DMS 273 (cell line): ENCODE data around the gene BRS3.

Experiments
- DNase-seq: peaks from one replicate; lab custom pipeline; 2025; ENCODE audit not compliant: unreplicated experiment; lab: John Stamatoyannopoulos, UW

The BRS3 gene

DNA sequence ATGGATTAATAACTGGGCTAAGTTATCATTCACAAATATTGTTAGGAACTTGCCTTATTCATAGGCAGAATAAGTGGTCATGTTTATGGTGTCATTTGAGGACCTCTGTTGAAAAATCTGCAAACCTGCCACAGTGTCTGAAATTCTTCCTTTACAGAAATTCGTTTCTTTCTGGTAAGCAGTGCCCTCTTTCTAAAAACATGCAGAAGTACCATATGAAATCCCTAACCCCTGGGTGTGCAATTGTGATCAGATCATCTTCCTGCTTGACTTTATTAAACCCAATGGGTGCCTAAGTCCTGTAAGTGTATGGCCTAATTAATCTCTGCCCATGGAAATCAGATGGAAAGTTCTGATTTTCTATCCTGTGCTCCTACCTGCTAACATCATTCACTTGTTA, 5.3 kb downstream of the BRS3 start:
- peak; percentile 11 for DNase-seq

DNA sequence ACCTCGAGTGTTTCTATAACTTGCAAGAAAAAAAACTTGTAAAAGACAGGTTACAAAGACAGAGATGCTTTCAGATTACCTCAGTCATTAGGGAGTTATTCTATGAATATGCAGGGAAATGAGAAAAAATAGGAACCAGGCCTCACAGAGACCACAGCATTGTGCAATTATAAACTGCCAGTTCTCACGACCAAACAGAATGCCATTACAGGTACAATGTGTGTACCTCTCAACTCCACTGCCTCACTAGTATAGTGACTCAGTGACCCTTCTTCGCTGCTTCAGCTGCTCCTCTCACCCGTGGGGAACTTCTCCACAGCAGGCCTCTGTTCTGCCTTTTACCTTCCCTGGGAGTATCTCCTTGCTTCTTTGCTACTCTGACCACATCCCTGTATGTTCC, 7.3 kb downstream of the BRS3 start:
- no peak for DNase-seq

- DNase-seq = no peak
These were observed 8.5 kb downstream of the BRS3 start for GRCh38 chrX:136496186-136496763.

GRCh38 chrX:136496764-136497555, 9.2 kb downstream of the BRS3 start:
- peak; percentile 97 for DNase-seq

GRCh38 chrX:136497556-136498052, 9.9 kb downstream of the BRS3 start, which contains the start of gene HTATSF1:
TSS of gene HTATSF1 (plus strand) at chrX:136497592. CDS start at chrX:136497685, 93 bp downstream.
- peak; percentile 71 for DNase-seq

DNA sequence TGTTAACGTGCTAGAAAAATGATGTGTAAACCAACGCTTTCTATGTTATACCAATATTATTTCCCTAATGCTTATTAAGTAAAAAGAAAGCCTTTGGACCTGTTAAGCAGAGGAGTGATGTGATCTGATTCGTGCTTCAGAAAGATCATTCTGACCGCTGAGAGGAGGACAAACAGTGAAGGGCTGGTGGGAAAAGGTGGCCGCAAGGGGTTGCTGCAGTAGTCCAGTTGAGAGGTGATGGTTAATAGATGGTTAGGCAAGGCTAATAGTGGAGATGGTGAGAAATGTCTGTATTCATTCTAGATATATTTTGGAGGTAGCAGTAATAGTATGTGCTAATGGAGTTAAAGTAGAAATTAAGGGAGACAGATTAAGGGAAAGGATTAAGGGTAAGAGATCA, 31.3 kb downstream of the BRS3 start:
- DNase-seq = no peak

DNA sequence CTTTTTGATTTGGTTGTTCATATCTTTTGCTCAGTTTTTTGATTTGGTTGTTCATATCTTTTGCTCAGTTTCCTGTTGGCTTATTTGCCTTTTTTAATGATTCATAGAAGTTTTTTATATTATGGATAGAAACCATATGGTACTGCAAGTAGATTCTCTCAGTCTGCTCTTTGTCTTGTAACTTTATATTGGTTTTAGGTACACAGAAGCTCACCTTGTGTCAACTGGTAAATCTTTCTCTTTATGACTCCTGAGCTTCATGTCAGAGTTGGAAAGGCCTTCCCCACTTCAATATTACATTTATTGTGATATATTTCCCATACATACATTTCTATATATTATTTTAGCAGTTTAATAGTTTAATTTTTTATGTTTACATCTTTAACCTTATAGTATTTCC, 36.0 kb downstream of the BRS3 start:
- DNase-seq = no peak

- peak; percentile 73 for DNase-seq
These were observed 38.2 kb downstream of the BRS3 start for GRCh38 chrX:136525738-136526606.

DNA sequence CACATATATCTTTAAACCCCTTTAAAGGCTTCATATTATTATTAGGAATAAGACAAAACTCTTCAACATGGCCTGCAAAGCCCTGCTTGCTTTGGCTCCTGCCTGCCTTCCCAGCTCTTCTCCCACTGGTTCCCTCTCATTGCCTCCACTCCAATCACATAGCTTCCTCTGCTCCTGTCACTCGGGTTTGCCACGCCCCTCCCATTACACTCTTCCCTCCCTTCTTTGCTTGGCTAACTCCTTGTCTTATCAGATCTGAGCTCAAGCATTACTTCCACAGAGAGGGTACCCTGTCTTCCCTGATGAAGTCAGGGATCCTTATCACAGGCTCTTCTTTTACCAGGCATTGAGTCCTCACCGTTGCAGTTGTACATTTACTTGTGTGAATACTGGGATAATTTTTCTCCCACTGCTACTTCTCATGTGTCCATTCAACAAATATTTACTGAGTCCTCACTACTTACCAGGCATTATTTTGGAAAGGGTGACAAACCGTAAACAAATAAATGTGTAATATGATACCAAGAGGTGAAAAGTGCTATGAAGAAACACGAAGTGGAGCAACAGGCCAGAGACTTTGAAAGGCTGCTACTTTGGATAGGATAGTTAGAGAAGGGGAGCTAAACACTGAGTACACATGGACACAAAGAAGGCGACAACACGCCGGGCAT, 41.0 kb downstream of the BRS3 start:
- peak; percentile 18 for DNase-seq

DNA sequence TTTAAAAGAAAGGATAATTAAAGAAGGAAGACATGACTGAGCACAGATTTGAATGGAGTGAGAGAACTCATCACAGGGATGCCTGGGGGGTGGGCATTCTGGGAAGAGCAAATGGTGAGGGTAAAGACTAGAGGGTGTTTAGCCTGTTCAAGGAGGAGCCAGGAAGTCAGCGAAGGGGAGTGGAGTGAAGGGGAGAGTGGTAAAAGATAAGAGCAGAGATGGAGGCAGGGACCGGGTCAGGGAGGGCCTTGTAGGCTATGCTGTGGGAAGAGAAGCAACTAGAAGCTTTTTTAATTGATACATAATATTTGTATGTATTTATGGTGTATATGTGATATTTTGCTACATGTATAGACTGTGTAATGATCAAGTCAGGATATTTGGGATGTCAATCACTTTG, 42.0 kb downstream of the BRS3 start:
- peak; percentile 18 for DNase-seq

GRCh38 chrX:136531951-136532350, 44.2 kb downstream of the BRS3 start, which contains the start of gene VGLL1:
TSS of gene VGLL1 (plus strand) at chrX:136532215. CDS start at chrX:136536021, 3,806 bp downstream.
- DNase-seq = no peak

GRCh38 chrX:136534131-136534530, 46.4 kb downstream of the BRS3 start:
- DNase-seq = no peak

- no peak for DNase-seq
These were observed 51.1 kb downstream of the BRS3 start for GRCh38 chrX:136538811-136539210.

DNA sequence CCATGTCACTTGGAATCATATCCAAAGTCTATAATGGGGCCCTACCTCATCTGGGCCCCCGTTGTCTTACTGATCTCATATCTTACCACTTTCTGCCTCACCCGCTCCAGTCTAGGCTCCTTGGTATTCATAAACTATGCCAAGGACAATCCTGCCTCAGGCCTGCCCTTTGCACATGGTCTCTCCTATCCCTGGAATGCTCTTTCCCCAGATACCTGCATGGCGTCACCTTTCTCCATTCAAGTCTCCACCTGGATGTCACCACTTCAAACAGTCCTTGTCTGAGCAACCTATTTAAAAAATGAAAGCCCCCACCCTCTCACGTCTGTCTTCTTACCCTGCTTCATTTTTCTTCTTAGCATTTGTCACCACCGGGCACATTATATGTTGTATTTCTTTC, 52.5 kb downstream of the BRS3 start:
- DNase-seq = no peak

- peak; percentile 9 for DNase-seq
These were observed 53.5 kb downstream of the BRS3 start for GRCh38 chrX:136541294-136541693.

DNA sequence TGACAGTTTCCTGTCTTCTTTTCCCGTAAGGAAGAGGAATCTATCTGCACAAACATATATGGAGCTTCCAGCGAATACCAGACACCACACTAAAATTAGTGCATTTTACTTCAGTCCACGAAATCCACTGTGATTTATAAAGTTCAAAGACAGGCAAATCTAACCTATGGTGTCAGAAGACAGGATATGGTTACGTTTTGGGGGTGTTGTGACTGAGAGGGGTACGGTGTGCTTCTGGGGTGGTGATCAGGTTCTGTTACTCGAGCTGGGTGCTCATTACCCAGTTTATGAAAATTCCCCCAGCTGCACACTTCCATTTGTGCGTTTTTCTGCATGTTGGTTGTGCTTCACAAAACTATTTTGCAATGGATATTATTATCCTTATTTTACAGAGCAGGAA, 54.5 kb downstream of the BRS3 start:
- DNase-seq = no peak
